ENCODE measurements around the gene CYP2C9.
"Not testable (repeated sequence)": the region's sequence is repeated elsewhere in the genome, so short reads cannot be mapped to it uniquely, and the experiment has no call there.

The CYP2C9 gene

GRCh38 chr10:94938383-94938782, at the start of gene CYP2C9:
CYP2C9 (plus strand) TSS chr10:94938658; CDS start chr10:94938683, 25 bp downstream.
- DNase-seq, result no peak

GRCh38 chr10:94889123-94889522, 49.3 kb upstream of the CYP2C9 start:
- no peak for DNase-seq

GRCh38 chr10:94890264-94891022, 48.0 kb upstream of the CYP2C9 start:
- no peak for DNase-seq

GRCh38 chr10:94898414-94898813, 40.0 kb upstream of the CYP2C9 start:
- not testable (repeated sequence) for DNase-seq

GRCh38 chr10:94902080-94902479, 36.4 kb upstream of the CYP2C9 start:
- no peak for DNase-seq

GRCh38 chr10:94902570-94902969, 35.9 kb upstream of the CYP2C9 start:
- DNase-seq, result no peak

GRCh38 chr10:94904506-94905148, 33.8 kb upstream of the CYP2C9 start:
- not testable (repeated sequence) for DNase-seq

- DNase-seq, result no peak
Measured at GRCh38 chr10:94916423-94916822, 22.0 kb upstream of the CYP2C9 start.

GRCh38 chr10:94936721-94937120, 1.7 kb upstream of the CYP2C9 start:
- no peak for DNase-seq

- DNase-seq, result not testable (repeated sequence)
Measured at GRCh38 chr10:94943432-94944103, 5.1 kb downstream of the CYP2C9 start.

GRCh38 chr10:94946181-94946580, 7.7 kb downstream of the CYP2C9 start:
- not testable (repeated sequence) for DNase-seq

- peak in 2 of 58 donors; percentile 1 to 2 for DNase-seq
Measured at GRCh38 chr10:94963901-94964300, 25.4 kb downstream of the CYP2C9 start.

- no peak for DNase-seq
Measured at GRCh38 chr10:94983555-94983954, 45.1 kb downstream of the CYP2C9 start.

- DNase-seq, result no peak
Measured at GRCh38 chr10:94989192-94989591, 50.7 kb downstream of the CYP2C9 start.

GRCh38 chr10:94991243-94991888, 52.9 kb downstream of the CYP2C9 start:
- peak in 2 of 58 donors; percentile 0 to 2 for DNase-seq

- no peak for DNase-seq
Measured at GRCh38 chr10:94992811-94993210, 54.4 kb downstream of the CYP2C9 start.

GRCh38 chr10:94997741-94998174, 59.3 kb downstream of the CYP2C9 start:
- DNase-seq, result no peak

- no peak for DNase-seq
Measured at GRCh38 chr10:95026461-95026860, 88.0 kb downstream of the CYP2C9 start.

- DNase-seq, result no peak
Measured at GRCh38 chr10:95031656-95032055, 93.2 kb downstream of the CYP2C9 start.

GRCh38 chr10:95034401-95034800, 95.9 kb downstream of the CYP2C9 start:
- DNase-seq, result no peak
